ENCODE results near the gene CENPX. TPM values are rescaled to one million over a fixed set of nuclear protein-coding genes. Genes with fewer than 3 reads are reported as not detected.

The CENPX gene
- total and polyA plus RNA-seq, 12 donors: 11.2 to 75.9 (median 47.9) TPM

- intact Hi-C loops (cut with DNase I): no loop called here
- TF ChIP-seq POLR2A (IDR thresholded peaks at IDR 0.05): no peak
- no peak for TF ChIP-seq CTCF (IDR thresholded peaks at IDR 0.05)
- no peaks in the 10 kb centered on the region for H3K9me3 ChIP-seq (replicated peaks in 1 of 3)
- WGBS, 4 donors: 78 to 96% (median 89%) methylated on average over 9 to 14 of the region's 14 CpGs
- no peaks in the 10 kb centered on the region for H3K36me3 ChIP-seq (replicated peaks in 1 of 2)
- peaks cover 4 to 8% of the 10 kb centered on the region in 2 donors for H3K4me1 ChIP-seq (replicated peaks in 1 of 2)
- H3K4me3 ChIP-seq: no peak overlapping the region
- H3K27me3 ChIP-seq: no peaks in the 10 kb centered on the region
- no peak overlapping the region for H3K27ac ChIP-seq
- no peak for DNase-seq
These were observed 23.8 kb downstream of the CENPX start for GRCh38 chr17:81998691-81999438.

GRCh38 chr17:81998212-81998611 lies 24.5 kb downstream of the CENPX start:
- Histone ChIP-seq H3K4me3 (no peak overlapping the region), H3K27me3 (no peaks in the 10 kb centered on the region), H3K36me3 (replicated peaks in 1 of 2) (no peaks in the 10 kb centered on the region), H3K9me3 (replicated peaks in 1 of 3) (no peaks in the 10 kb centered on the region), H3K27ac (no peak overlapping the region), H3K4me1 (replicated peaks in 1 of 2) (peaks cover under 1 to 2% of the 10 kb centered on the region in 2 donors)
- 76 to 89% (median 84%) methylated on average over 7 of the region's 7 CpGs for WGBS, 4 donors
- TF ChIP-seq POLR2A (IDR thresholded peaks at IDR 0.05) (no peak), CTCF (IDR thresholded peaks at IDR 0.05) (no peak)
- no peak for DNase-seq
- intact Hi-C loops (cut with DNase I): no loop called here

GRCh38 chr17:81996757-81997441 lies 25.8 kb downstream of the CENPX start:
- TF ChIP-seq CTCF (IDR thresholded peaks at IDR 0.05): no peak
- TF ChIP-seq POLR2A (IDR thresholded peaks at IDR 0.05): no peak
- Histone ChIP-seq H3K4me3 (no peak overlapping the region), H3K36me3 (replicated peaks in 1 of 2) (no peaks in the 10 kb centered on the region), H3K27me3 (no peaks in the 10 kb centered on the region), H3K9me3 (replicated peaks in 1 of 3) (no peaks in the 10 kb centered on the region), H3K27ac (no peak overlapping the region), H3K4me1 (replicated peaks in 1 of 2) (peaks cover 4 to 9% of the 10 kb centered on the region in 2 donors)
- WGBS, 4 donors: 93 to 96% (median 95%) methylated on average over 26 to 30 of the region's 30 CpGs
- DNase-seq: no peak
- intact Hi-C loops (cut with DNase I): no loop called here

- DNase-seq: no peak
- peaks cover 7 to 15% of the 10 kb centered on the region in 2 donors for H3K4me1 ChIP-seq (replicated peaks in 1 of 2)
- intact Hi-C loops (cut with DNase I): no loop called here
- no peaks in the 10 kb centered on the region for H3K9me3 ChIP-seq (replicated peaks in 1 of 3)
- no peak for TF ChIP-seq POLR2A (IDR thresholded peaks at IDR 0.05)
- TF ChIP-seq CTCF (IDR thresholded peaks at IDR 0.05): no peak
- WGBS, 4 donors: 88 to 93% (median 92%) methylated on average over 14 to 28 of the region's 28 CpGs
- no peaks in the 10 kb centered on the region for H3K27me3 ChIP-seq
- H3K36me3 ChIP-seq (replicated peaks in 1 of 2): no peaks in the 10 kb centered on the region
- no peak overlapping the region for H3K4me3 ChIP-seq
- H3K27ac ChIP-seq: no peak overlapping the region
These were observed 26.4 kb downstream of the CENPX start for GRCh38 chr17:81996232-81996756.

Data from adrenal gland (tissue), 12 donors.